Inflammatory macrophage treated with lipopolysaccharide for 4 hours (primary cell): ENCODE data around the gene DEFB125.
A peak's percentile ranks its signal among the peaks of the same experiment; 100 is the strongest.
"Not testable (repeated sequence)": the region's sequence is repeated elsewhere in the genome, so short reads cannot be mapped to it uniquely, and the experiment has no call there.

ENCODE experiments used
- DNase-seq: peaks from one replicate; pipeline ENCODE4 v3.0.0-alpha.2; 2020

DEFB125 gene, protein sequence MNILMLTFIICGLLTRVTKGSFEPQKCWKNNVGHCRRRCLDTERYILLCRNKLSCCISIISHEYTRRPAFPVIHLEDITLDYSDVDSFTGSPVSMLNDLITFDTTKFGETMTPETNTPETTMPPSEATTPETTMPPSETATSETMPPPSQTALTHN

DNA sequence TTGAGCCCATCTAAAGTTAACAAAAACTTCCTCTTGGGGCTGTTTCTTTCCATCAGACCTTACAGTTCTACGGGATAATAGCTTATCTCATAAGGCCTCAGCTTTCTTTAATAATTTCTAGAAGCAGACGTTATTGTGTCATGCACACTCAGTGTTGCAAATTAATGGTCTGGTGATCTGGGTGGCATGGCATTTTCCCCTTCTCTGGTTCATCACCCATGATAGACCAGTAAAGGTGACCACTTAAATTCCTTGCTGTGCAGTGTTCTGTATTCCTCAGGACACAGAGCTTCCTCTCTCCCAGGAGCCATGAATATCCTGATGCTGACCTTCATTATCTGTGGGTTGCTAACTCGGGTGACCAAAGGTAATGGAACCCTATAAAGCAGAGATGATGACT, at the start of gene DEFB125:
Gene DEFB125, plus strand, starts transcription at position 272 of the 400 bp plus-strand sequence. Its CDS starts 38 bp downstream, at position 310.
- DNase-seq: no peak

DNA sequence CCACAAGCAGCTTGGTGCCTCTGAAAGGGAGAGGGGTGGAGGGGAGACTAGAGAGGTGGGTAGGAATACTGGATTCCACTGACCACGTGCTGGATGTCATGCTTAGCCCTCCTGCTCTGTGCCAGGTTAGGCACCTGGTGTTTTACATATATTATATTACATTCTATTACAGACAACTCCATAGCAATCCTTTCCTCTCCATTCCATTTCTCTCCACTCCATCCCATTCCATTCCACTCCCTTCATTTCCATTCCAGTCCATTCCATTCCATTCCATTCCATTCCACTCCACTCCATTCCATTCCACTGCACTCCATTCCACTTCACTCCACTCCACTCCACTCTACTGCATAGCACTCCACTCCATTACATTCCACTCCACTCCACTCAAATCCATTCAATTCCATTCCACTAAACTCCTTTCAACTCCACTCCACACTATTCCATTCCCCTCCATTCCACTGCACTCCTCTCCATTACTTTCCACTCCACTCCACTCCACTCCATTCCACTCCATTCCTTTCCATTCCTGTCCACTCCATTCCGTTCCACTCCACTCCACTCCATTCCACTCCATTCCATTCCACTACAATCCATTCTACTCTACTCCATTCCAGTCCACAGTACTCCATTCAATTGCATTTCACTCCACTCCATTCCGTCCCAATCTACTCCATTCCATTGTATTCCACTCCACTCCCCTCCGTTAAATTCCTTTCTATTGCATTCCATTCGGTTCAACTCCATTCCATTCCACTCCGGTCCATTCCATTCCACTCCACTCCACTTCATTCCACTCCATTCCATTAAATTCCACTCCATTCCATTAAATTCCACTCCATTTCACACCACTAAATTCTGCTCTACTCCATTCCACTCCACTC, 27.2 kb upstream of the DEFB125 start:
- DNase-seq: no peak

DNA sequence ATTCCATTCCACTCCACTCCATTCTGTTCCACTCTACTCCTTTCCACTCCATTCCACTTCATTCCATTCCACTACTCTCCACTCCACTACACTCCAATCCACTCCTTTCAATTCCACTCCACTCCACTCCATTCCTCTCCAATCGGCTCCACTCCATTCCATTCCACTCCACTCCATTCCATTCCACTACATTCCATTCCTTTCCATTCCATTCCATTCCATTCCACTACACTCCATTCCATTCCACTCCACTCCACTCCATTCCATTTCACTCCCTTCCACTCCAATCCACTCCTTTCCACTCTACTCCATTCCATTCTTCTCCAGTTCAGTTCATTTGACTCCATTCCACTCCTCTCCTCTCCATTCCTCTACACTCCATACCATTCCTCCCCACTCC, 26.2 kb upstream of the DEFB125 start:
- DNase-seq: no peak

DNA sequence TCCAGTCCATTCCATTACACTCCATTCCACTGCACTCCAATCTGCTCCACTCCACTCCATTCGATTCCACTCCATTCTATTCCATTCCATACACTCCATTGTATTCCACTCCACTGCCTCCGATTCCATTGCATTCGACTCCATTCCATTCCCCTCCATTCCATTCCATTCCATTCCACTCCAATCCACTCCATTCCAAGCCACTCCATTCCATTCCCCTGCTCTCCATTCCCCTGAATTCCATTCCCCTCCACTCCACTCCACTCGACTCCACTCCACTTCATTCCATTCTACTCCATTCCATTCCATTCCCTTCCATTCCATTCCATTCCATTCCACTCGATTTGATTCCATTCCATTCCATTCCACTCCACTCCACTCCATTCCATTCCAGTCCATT, 25.7 kb upstream of the DEFB125 start:
- DNase-seq: no peak

DNA sequence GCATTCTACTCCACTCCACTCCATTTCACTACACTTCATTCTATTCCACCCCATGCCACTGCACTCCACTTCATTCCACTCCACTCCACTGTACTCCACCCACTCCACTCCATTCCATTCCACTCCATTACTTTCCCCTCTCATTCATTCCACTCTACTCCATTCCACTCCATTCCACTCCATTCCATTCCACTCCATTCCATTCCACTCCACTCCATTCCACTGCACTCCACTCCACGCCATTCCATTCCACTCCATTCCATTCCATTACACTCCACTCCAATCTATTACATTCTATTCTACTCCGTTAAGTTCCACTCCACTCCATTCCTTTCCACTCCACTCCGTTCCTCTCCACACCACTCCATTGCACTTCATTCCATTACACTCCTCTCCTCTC, 25.0 kb upstream of the DEFB125 start:
- DNase-seq: no peak

DNA sequence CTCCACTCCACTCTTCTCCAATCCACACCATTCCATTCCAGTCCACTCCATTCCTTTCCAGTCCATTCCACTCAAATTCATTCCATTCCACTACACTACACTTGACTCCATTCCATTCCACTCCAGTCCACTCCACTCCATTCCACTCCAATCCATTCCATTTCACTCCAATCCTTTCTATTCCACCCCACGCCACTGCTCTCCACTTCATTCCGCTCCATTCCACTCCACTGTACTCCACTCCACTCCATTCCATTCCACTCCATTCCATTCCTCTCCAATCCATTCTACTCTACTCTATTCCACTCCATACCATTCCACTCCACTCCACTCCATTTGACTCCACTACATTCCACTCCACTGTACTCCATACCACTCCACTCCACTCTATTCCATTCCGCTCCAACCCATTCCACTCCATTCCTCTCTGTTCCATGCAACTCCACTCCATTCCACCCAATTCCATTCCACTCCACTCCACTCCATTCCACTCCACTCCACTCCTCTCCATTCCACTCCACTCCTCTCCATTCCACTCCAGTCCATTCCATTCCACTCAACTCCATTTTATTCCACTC, 23.4 kb upstream of the DEFB125 start:
- DNase-seq: no peak

DNA sequence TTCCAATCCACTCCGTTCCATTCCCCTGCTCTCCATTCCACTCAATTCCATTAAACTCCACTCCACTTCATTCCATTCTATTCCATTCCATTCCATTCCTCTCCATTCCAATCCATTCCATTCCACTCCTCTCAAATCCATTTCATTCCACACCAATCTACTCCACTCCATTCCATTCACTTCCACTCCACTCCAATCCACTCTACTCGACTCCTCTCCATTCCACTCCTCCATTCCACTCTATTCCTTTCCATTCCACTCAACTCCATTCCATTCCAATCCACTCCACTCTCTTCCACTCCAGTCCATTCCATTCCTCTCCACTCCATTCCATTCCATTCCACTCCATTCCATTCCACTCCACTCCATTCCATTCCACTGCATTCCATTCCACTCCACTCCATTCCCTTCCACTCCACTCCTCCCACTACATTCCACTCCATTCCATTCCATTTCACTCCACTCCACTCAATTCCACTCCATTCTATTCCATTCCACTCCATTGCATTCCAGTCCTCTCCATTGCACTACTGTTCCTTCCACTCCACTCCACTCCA, 22.6 kb upstream of the DEFB125 start:
- DNase-seq: no peak

DNA sequence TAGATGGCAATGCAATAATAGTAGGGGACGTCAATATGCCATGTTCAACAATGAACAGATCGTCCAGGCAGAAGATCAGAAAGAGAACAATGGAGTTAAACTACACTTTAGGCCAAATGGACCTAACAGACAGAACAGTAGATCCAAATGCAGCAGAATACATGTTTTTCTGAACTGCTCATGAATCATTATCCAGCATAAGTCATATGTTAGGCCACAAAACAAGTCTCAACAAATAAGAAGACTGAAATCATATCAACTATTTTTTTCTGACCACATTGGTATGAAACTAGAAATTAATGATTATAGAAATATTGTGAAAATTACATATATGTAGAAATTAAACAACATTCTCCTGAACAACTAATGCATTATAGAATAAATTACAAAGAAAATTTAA, 10.2 kb upstream of the DEFB125 start:
- no peak for DNase-seq

DNA sequence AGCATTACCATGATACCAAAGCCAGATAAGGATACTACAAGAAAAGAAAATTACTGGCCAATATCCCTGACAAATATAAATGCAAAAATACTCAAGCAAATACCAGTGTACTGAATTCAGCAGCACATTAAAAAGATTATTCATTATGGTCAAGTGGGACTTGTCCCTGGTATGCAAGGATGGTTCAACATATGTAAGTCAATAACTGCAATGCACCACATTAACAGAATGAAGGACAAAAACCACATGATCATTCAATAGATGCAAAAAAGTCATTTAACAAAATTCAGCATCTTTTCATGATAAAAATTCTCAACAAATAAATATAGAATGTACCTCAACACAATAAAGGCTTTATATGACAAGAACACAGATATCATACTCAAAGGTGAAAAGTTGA, 9.1 kb upstream of the DEFB125 start:
- DNase-seq: no peak

DNA sequence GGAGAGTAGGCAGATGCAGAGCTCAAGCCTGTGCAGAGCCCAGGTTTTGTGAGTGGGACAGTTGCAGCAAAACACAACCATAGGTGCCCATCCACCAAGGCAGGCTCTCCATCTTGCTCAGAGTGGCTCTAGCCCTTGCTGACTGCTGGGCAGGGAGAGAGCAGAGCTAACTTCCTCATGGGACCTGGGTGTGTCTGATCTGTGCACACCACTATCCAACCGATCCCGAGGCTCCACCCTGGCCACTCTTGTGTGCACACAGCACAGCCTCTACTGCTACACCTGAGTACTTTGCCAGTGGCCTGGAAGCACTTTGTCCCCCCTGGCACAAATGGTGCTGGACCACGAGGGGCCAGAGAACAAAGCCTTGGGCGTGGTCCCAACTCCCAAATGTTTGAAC, 7.9 kb upstream of the DEFB125 start:
- DNase-seq: no peak

DNA sequence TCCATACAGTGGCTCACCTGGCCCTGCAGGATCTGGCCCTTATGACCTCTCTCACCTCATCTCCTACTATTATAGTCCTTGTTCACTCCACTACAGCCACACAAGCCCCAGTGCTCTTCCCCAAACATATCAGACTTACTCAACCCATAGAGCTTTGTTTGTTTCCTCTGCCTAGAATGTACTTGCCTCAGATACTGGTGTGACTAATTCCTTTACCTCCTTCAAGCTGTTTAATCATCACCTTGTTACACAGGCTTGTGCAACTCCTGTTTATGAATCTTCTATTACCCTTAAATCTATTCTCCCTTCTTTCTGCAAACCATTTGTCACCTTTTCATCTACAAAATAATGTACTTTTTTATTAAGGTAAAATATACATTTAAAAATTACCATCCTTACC, 3.2 kb downstream of the DEFB125 start:
- DNase-seq: no peak

DNA sequence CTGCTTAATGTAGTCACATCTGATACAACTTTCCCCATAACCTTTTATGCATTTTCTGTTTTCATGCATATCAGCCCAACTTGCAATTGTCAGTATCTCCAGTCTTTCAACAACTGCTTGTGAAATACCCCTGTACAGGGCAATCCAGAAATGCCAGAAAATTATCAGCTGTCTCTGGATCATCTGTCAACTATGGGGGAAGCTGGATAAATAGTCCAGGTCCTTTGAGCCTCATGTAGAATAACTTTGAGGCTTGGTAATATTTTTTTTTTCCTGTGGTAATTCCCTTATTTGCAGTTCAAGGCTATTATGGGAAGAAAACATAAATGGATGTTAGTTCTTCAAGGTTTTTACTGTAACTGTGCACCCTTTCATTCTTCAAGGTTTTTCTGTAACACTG, 6.2 kb downstream of the DEFB125 start:
- no peak for DNase-seq

DNA sequence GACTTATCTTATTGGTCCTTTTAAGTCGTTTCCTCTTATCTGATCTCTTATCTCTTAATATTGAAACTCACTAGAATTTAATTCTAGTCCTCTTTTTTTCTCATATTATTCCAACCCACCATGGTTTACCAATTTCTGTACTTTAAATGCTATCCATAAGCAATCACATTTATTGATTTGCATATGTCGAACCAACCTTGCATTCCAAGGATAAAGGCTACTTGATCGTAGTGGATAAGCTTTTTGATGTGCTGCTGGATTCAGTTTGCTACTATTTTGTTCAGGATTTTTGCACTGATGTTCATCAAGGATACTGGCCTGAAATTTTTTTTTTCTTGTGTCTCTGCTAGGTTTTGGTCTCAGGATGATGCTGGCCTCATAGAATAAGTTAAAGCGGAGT, 7.7 kb downstream of the DEFB125 start:
- no peak for DNase-seq

DNA sequence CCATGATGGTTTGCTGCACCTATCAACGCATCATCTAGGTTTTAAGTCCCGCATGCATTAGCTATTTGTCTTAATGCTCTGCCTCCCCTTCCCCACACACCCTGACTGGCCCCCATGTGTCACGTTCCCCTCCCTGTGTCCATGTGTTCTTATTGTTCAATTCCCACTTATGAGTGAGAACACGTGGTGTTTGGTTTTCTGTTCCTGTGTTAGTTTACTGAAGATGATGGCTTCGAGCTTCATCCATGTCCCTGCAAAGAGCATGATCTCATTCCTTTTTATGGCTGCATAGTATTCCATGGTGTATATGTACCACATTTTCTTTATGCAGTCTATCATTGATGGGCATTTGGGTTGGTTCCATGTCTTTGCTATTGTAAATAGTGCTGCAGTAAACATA, 10.2 kb downstream of the DEFB125 start:
- not testable (repeated sequence) for DNase-seq

DNA sequence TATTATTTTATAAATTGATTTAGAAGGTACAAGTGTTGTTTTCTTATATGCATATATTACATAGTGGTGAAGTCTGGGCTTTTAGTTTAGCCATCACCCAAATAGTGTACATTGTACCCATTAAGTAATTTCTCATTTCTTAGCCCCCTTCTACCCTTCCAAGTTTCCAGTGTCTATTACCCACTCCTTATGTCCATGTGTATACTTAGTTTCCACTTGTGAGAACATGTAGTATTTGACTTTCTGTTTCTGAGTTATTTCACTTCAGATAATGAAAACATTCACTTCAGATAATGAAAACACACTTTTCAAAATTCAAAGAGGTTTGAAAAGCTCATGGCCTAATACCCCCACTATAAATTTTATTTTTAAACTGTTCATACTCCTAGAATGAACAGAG, 14.5 kb downstream of the DEFB125 start:
- DNase-seq: no peak

DNA sequence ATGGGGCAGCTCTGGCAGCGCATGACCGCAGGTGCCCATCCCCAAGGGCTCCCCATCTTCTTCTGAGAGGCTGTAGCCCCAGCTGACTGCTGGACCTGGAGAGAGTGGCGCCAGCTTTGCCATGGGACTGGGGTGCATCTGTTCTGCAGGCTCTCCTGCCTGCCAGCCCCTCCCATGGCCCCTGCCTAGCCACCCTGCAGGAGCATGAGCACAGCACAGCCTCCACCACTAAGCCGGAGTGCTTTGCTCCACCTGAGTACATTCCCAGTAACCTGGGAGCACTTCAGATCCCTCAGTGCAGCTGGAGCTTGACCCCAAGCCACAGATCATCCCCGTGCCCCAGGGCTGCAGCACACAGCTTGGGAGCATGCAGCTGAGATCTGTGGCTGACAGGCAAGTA, 16.0 kb downstream of the DEFB125 start:
- no peak for DNase-seq

DNA sequence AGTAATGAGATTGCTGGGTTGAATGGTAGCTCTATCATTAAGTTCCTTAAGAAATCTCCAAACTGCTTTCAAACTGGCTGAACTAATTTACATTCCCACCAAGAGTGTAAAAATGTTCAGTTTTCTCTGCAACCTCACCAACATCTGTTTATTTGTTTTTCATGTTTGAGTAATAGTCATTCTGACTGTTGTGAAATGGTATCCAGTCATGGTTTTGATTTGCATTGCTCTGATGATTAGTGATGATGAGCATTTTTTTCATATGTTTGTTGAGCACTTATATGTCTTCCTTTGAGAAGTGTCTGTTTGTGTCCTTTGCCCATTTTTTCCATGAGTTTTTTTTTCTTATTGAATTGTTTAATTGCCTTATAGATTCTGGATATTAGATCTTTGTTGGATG, 24.9 kb downstream of the DEFB125 start:
- no peak for DNase-seq

DNA sequence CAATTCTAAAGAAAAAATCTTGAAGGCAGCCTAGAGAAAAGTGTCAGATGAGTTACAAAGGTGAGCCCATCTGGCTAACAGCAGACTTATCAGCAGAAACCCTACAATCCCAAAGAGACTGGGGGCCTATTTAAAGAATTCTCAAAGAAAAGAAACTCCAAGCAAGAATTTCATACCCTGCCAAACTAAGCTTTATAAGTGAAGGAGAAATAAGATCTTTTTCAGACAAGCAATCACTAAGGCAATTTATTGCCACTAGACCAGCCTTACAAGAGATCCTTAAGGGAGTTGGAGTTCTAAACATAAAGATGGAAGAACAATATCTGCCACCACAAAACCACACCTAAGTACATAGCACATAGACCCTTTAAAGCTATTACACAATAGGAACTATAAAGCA, 30.0 kb downstream of the DEFB125 start:
- no peak for DNase-seq

DNA sequence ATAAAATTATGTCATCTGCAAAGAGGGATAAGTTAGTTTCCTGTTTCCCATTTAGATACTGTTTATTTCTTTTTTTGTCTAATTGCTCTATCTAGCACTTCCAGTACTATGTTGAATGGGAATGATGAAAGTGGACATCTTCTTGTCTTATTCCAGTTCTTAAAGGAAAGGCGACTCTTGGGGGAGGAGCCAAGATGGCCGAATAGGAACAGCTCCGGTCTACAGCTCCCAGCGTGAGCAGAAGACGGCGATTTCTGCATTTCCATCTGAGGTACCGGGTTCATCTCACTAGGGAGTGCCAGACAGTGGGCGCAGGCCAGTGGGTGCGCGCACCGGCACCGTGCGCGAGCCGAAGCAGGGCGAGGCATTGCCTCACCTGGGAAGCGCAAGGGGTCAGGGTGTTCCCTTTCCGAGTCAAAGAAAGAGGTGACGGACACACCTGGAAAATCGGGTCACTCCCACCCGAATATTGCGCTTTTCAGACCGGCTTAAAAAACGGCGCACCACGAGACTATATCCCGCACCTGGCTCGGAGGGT, 42.4 kb downstream of the DEFB125 start:
- DNase-seq: not testable (repeated sequence)

DNA sequence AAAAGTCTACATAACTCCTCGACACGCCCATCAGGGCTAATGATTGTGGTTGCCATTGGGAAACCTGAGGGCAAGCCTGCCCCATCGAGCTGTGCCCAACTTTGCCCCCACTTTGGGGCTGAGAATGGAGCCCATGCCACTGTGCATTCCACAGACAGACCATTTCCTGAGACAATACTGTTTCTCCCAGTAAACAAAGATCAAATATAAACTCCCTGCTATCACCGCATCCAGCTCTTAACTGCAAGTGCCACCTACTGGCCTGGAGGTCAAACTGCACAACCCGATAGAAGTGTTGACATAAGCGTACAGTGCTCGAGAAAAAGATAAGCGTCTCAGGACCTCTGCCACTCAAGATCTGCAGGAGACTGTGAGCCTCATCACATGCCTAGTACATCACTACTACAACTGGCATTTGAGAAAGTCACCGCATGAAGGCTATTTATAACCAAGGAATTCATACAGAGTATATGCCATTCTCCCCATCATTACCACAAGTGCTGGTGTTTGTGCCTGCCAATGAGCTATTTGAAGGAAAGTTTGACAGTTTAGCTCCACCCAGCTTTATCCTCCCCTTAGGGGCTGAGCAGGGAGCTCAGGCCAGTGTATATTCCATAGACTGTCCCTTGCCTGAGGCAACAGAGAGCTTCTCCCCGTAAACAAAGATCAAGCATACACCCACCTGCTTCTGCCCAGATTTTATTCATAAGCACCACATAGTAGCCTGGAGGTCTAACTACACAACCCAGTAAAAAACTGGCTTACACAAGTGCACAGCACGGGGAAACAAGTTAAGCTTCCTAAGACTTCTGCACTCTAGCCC, 50.4 kb downstream of the DEFB125 start:
- DNase-seq: peak; percentile 4

DNA sequence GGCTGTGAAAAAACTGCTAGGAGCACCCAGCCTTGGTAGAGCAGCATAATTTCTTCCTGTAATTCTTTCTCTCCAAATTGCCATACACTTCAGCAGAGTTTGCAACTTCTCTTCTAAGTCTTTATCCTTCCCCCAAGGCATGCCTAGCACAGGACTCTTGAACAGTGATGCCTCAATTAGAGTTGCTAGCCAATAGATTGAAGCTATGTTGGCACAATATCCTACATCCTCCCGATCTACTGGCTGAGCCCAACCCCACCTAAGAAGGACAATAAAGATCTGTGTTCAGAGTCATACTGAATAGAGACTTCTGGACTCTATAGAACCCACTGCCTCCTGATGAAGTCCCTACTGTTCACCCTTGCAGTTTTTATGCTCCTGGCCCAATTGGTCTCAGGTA, 54.8 kb downstream of the DEFB125 start, which contains the start of gene DEFB126:
Gene DEFB126, plus strand, starts transcription at position 301 of the 400 bp plus-strand sequence. Its CDS starts 39 bp downstream, at position 340.
- DNase-seq: no peak

DNA sequence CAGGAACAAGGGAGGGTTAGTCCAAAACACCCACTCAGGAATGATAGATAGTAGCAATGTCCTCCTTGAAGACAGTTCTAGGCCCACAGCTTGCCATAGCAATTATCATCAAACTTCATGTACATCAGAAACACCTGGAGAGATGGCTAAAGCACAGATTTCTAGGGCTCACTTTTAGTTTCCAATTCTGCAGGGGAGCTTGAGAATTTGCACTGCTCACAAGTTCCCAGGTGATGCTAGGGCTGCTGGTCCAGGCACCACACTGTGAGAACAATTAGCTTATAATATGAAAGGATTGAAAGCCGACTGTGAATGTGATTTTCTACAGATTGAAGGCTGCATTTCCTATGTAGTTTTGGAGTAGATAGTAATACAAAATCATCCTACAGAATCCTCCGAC, 58.4 kb downstream of the DEFB125 start:
- DNase-seq: no peak
